ENCODE measurements around the gene FCGR3A. TPM values are rescaled to one million over a fixed set of nuclear protein-coding genes. Genes with fewer than 3 reads are reported as not detected.
"Not testable (repeated sequence)": the region's sequence is repeated elsewhere in the genome, so short reads cannot be mapped to it uniquely, and the experiment has no call there.

FCGR3A gene
- total RNA-seq, 1 donor from 2014 or later: 23.0 TPM

GRCh38 chr1:161512636-161513447 is 36.8 kb downstream of the FCGR3A start:
- intact Hi-C loops (cut with DNase I); ATAC-seq (ENCODE audit: poor library complexity); DNase-seq: not testable (repeated sequence)

DNA sequence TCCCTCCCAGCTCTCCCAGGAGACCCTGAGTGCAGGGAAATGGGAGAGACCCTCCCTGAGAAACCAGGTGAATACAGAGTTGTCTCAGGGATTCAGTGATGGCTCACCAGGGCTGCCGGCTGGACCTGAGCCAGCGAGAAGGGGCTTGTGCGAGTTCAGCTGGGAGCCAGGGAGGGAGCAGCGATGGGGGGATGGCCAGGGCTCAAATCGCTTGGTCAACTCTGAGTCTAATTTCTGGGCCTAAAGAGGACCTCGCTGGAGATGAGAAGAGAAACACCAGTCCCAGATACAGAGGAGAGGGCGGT is 37.9 kb downstream of the FCGR3A start:
- DNase-seq (no peak), ATAC-seq (ENCODE audit: poor library complexity) (no peak)
- intact Hi-C loops (cut with DNase I): no loop called here

DNA sequence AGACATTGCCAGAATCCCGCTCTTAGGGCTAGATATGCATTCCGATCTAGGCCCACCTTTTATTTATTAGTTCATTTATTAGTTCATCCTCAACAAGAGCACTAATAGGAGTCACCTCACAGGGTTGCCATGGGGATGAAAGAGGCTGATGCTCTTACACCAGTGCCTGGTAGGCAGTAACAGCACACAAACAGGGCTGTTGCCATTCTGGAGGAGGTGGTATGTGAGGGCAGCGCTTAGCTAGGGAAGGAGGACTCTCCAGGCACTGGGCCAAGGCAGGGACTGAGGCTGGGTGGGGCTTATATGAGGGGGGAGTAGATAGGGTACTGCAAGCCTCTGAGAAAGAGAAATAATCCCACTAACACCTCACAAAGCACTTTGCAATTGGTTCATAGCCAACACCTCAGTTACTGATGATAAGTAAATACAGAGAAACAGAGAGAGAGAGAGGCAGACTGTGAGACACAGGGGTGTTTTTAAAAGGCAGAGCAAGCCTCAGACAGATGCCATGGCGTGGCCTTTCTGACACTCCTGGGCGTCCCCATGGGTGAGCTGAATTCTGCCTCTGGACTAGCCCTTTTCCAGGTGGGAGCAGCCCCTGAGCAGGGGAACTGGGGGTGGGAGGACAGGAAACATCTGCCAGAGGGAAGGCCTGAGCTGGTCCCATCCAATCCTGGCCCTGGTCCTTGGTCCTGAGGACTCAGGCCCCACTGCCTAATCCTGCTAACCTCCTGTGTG is 38.4 kb downstream of the FCGR3A start:
- ATAC-seq (ENCODE audit: poor library complexity): no peak
- no peak for DNase-seq
- intact Hi-C loops (cut with DNase I): no loop called here

DNA sequence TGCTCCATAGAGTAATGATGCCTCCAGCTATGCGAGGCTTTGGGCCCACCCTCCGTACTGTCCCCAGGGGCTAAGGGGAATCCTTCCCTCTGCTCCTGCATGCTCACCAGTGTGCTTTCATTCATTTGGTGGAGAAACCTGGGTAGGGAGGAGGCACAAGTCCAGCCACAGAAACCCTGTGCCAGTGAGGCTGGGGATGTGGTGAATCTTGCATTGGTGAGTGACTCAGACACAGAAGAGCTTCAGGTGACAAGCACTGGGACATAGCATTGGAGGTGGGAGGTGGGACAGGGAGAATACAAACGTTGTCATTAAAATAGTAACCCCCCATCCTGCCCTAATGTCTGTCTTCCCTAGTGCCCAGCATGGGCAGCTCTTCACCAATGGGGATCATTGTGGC is 39.1 kb downstream of the FCGR3A start:
- intact Hi-C loops (cut with DNase I): no loop called here
- ATAC-seq (ENCODE audit: poor library complexity) (no peak), DNase-seq (no peak)

- peak; percentile 61 for ATAC-seq (ENCODE audit: poor library complexity)
- DNase-seq: peak; percentile 60
- intact Hi-C loops (cut with DNase I): no loop called here
Observed at GRCh38 chr1:161506336-161507223, 43.0 kb downstream of the FCGR3A start.

DNA sequence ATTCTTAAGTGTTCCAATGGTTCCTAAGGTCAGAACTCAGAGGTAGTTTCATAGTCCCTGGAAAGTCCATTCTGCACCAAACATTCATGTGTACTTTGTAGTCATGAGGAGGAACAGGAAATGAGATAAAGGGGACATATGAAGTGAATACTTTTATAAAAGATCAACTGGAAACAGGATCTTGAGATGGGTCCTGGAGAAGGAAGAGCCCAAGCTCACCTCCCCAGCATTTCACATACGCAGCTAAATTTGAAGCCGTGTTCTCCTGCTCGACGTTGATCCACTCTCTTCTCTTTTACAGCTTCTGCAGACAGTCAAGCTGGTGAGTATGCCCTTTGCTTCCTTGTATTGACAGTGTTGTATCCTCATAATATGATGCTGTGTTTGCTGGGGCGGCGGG is 43.9 kb downstream of the FCGR3A start:
- ATAC-seq (ENCODE audit: poor library complexity): peak; percentile 26
- intact Hi-C loops (cut with DNase I): no loop called here
- DNase-seq: no peak

GRCh38 chr1:161503394-161503748 is 46.2 kb downstream of the FCGR3A start:
- DNase-seq (no peak), ATAC-seq (ENCODE audit: poor library complexity) (no peak)
- intact Hi-C loops (cut with DNase I): no loop called here

DNA sequence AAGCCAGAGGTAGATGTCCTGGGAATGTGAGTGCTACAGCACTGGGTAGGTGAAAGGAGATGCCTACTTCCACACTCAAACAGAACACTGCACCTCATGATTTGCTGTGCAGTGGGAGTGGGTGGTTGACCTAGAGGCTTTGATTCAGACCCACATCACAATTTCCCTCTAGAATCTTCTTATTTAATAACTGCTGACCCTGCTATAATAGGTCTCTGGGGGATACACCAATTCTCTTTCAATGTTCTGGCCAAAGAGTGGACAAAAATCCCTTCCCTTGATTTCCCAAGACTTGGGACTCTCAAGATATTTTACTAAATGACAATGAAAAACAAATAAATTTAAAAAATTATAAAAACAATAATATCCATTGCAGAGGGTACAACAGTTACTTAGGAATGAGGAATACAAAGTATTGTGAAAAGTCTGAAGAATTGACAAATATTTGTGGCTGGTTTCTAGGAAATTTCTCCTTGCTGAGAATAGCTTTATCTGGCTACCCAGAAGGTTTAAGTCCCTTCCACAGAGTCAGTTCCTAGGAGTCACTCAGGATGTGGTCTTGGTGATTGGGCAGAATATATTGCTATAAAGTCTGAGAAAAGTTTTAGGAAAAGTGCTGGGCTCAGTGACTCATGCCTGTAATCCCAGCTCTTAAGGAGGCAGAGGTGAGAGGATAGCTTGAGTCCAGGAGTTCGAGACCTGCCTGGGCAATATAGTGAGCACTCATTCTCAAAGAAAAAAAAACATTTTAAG is 46.8 kb downstream of the FCGR3A start:
- intact Hi-C loops (cut with DNase I): no loop called here
- DNase-seq: no peak
- ATAC-seq (ENCODE audit: poor library complexity): no peak

GRCh38 chr1:161502181-161502580 is 47.4 kb downstream of the FCGR3A start:
- DNase-seq (no peak), ATAC-seq (ENCODE audit: poor library complexity) (no peak)
- intact Hi-C loops (cut with DNase I): no loop called here

DNA sequence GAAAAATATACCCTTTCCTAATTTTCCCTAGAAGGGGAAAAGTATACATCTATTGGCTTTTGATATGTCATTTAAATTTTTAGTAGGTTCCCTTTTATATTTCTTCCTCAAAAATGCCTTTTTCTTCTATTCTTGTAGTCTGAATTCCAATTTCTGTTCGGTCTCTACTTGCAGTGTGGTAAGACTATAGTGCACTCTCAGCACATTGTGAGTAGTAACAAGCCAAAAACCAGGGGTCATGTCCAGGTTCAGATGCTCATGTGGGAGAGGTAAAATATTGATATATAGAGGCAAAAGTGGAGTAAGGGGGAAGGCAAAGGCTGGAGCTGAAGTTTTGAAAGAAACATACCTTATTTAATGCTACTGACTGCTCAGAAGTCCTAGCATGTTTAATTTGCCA is 48.4 kb downstream of the FCGR3A start:
- DNase-seq: no peak
- no peak for ATAC-seq (ENCODE audit: poor library complexity)
- intact Hi-C loops (cut with DNase I): no loop called here

DNA sequence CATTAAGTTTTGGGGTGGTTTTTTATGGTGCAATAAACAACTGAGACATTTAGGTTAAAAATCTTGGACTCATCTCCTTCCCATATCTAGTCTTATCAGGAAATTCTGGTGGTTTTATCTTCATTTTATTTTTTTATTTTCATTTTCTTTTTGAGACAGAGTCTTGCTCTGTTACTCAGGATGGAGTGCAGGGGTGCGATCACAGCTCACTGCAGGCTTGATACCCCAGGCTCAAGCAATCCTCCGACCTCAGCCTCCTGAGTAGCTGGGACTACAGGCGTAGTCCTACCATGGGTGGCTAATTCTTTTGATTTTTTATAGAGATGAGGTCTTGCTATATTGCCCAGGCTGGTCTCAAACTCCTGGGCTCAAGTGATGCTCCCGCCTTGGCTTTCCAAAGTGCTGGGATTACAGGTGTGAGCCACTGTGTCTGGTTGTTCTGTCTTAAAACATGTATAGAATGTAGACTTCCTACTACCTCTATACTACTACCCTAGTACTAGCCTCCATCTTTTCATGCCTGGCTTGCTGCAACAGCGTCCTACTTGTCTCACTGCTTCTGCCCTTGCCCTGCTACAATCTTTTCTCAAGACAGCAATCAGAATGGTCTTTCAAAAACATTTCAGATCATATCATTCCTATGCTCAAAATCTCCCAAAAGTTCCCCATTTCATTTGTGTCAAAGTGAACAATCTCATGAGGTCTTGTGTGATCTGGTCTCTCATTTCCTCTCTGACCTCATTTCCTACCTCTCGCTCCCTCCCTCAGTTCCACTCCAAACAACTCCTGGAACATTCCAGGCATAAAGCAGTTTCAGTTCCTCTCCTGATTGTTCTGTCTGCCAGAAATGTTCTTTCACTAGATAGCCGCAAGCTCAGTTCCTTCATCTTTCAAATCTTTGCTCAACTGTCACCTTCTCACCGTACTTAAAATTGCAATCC is 50.2 kb downstream of the FCGR3A start:
- peak; percentile 69 for ATAC-seq (ENCODE audit: poor library complexity)
- intact Hi-C loops (cut with DNase I): no loop called here
- DNase-seq: no peak

- DNase-seq (no peak), ATAC-seq (ENCODE audit: poor library complexity) (no peak)
Observed at GRCh38 chr1:161498646-161499045, 51.0 kb downstream of the FCGR3A start.

GRCh38 chr1:161497961-161498360 is 51.7 kb downstream of the FCGR3A start:
- DNase-seq (no peak), ATAC-seq (ENCODE audit: poor library complexity) (no peak)
- intact Hi-C loops (cut with DNase I): no loop called here

More at GRCh38 chr1:161498646-161499045, 51.0 kb downstream of the FCGR3A start:
- intact Hi-C loops (cut with DNase I): no loop called here

- intact Hi-C loops (cut with DNase I): no loop called here
- DNase-seq (no peak), ATAC-seq (ENCODE audit: poor library complexity) (no peak)
Observed at GRCh38 chr1:161495490-161495889, 54.1 kb downstream of the FCGR3A start.

DNA sequence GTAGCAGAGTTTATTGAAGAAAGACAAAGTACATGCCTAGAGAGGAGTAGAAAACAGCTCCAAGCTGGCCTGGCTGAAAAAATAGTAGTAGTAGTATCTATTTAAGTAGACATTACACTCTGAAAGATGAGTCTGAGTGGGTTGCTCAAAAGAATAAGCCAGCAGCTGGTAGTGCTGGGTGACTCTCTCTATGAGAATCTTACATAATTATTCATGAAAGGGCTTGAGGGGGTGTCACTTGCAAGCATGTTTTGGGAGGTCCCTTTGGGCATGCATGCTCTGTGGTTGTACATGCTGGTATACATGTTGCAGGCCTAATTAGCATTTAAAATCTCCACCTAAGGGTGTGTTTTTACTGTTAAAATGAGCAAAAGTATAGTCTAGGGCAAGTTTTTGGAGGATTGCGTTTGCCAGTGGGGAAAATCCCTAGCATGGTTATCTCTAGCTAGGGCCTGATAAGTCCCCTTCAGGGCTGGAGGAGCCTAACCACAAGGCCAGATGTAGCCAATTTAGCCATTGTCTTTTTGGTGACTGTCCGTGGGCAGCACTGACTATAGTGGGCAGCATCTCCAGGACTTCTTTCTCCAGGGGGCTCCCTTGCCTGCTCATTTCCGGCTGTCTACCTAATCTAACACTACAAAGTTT is 55.4 kb downstream of the FCGR3A start:
- ATAC-seq (ENCODE audit: poor library complexity) (no peak), DNase-seq (no peak)
- intact Hi-C loops (cut with DNase I): no loop called here

DNA sequence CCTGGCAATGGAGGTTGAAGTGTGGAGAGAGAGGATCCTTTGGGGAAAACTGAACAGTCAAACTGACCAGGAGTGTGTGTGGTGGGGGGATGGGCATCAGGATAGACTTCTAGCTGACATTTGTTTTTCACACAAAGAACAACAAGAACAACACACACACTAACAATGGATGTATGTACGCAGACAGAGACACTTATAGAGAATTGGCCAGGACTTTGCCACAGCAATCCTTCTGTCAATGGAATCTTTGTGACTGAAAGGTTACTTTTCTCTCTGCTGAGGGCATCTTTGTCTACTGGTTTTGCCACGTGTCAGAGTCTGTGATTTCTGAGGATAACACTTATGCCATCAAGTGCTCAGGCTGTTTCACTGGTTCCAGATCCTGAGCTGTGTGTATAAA is 56.8 kb downstream of the FCGR3A start:
- no peak for ATAC-seq (ENCODE audit: poor library complexity)
- no peak for DNase-seq
- intact Hi-C loops (cut with DNase I): no loop called here

All from Right ventricle myocardium superior (tissue), 1 donor.